Stimulated activated CD8-positive, alpha-beta memory T cell treated with anti-CD3 and anti-CD28 coated beads, Interleukin-7, amount 100 ng/mL, for 4 hours (primary cell): ENCODE data around the gene NASP.

ENCODE experiments used
- DNase-seq, 2 donors: peaks; one replicate each; pipeline ENCODE4 v3.0.0-alpha.2; 2020; ENCODE audit warnings: low read depth in 2 of 2

NASP gene

DNA sequence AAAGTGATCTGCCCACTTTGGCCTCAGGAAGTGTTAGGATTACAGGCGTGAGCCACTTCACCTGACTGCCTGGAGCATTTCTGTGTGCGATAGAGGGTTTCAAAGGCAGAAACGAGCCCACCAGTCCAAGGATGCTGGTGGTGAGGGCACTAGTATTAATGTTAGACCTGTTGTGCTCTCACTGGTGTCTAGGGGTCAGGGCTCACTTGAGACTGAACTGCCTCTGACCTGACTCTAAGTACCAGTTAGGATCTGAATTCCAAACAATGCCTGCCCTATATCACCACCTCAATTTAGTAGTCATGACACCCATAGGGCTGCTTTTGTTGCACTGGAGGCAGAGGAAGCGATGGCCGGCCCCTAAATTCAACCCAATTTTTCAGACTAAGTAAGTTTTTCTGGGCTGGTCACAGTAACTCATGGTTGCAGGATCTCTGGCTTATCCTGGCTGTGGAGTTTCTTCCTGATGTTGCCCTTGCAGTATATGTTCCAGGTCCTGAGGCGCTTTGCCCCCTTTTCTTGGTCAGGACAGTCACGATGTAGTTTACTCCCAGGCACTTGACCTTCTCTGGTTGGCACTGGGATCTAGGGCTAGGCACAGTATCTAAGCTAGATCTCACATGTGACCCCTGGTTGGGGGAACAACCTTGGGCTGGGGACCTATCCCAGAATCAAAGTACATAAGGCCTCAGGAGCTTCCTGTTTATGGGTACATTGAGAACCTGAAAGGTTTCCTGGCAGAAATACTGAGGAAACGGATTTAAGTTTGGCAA is 35.5 kb downstream of the NASP start:
- no peak for DNase-seq

DNA sequence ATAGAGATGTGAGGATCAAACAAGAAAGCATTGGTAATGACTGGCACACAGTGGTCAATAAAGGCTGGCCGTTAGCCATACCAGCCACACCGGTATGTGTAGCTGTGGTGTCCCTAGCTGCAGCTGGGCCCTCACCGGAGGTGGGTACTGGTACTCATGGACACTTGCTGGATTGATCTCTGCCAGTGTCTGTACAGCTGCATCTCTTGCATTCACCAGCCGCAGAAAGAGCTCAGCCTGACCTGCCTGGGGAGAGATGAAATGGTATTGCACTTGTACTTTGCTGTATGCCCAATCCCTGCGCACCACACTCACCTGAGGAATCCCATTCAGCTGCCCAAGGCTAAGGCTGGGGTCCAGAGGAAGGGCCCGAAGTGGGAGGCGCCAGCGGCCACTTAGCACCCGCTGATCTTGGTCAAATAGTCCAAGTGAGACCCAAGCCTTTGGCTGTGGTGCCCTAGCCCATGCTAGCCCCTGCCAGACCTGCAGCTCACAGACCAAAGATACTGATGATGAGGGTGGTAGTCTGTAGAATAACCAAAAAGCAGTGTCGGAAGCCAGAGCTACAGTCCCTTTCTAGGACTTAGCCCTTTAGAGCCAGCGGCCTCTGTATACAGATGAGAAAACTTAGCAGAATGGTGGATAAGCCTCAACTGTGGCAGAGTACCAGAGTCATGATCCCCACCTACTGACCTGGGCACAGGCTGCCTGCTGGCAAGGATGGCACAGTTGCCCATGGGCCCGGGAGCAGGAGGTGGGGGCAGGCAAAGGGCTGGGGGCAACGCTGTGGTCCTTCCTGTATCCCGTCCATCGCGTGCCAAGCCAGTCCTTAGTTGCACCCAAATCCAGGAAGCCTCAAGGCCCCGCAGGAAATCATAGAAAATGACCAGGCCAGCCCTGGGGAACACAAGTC is 37.0 kb downstream of the NASP start:
- no peak for DNase-seq

DNA sequence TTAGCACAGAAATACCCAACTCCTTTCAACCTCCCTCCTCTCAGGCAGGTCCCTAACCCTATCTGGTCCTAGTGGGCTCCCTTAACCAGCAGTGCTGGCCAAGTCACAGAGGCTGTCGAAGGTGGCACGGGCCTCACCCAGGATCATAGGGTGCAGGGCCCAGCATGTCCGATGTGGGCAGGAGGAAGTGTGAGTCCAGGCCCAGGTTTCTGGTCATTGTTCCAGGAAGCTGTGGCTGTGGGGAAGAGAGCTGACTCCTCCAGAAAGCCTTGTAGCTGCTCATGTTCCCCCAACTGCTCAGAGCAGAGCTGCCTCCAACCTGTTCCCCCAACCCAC is 37.6 kb downstream of the NASP start:
- DNase-seq, result no peak

- DNase-seq, result no peak
Observed at GRCh38 chr1:45621895-45622523, 38.2 kb downstream of the NASP start.

DNA sequence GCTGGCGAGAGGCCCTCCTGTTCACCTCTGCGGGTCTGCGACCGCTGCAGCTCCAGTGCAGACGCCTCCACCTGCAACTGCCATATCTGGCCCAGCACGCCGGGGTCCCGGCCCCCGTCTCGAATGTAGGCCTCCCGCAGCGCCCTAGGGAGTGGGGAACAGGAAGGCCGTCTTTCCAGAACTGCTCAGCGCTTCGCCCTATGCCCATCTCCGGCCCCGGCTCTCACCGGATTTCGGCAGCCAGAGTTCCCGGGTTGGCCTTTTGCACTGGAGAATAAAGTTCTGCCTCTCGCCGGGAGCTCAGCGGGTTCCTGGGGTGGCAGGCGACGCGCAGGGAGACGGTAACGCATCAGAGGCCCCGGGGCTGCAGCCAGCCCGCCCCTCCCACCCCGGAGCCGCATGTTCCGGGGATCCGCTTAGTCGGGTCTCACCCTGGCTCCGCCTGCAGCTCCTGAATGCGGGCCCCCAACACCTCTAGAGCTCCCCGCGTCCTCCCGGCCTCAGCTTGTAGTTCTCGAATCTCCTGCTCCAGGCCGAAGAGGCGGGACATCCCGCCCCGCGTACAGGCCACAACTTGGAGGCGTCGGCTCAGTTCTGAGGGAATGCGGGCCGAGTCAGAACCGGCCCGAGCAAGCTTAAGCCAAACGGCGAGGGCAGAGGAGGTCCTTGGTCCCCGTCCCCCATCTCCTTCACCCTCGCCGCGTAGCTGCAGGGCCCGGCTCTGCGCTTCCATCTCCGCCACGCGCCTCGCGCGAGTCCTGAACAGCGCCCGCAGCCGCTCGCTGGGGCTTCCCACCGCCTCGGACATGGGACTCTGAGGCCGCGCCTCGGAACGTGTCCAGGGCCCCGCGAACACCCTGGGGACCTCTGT is 38.9 kb downstream of the NASP start:
- no peak for DNase-seq

DNA sequence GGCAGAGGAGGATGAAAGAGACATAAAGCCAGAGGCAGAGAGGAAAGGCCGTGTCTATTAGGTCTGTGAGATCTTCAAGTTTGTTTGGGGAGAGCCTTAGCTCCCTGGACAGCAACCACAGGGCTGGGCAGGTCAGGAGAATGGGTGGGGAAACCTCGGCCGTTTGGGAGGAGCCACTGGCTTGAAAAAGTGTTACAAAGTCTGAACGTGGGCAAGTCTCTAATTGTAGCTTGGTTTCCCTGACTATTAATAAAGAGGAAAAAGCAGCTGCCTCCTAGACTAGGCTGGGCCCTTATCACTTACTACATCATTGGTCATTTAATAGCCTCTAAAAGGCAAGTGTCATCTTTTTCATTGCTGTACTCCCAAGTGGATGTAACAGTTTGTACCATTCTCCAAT is 40.1 kb downstream of the NASP start, which contains the start of gene CCDC17:
Gene CCDC17, minus strand, starts transcription at position 83 of the 400 bp plus-strand sequence. CDS start 145 bp downstream, outside the sequence.
- DNase-seq, result no peak

DNA sequence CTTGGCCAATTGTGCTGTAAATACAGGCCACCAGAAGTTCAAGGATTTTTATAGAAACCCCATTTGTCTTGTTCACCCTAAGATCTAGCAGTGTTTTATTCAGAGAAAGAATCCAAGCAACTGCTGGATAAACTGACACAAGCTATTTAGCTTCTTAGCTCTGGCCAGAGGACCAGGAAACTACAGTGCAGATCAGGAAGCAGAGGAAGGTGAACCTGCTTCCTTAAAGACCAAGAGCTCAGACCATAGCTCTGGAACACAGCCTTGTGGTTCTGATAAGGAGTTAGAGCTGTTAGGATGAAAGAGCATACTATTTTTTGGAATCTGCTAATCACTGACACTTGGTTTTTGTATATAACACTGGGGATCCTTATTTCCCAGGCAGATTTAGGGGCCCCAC is 45.2 kb downstream of the NASP start:
- DNase-seq, result no peak

DNA sequence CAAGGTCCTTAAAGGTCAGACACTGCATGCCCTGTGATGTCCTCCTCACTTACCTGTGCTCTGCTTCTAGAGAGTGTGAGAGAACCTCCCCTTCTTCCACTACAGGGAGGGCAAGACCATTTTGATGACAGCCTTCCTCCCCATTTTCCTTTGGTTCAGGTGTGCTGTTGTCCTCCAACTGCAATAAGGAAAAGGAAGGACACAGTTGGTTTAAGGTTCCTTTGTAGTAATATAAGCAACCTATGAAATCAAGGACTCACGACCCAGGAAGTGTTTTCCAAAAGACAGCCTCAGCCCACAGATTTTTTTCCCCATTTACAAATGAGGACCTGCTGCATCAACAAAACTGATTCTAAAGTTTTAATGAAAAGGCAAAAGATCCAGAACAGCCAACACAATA is 46.6 kb downstream of the NASP start:
- DNase-seq, result no peak

- no peak for DNase-seq
Observed at GRCh38 chr1:45635211-45635610, 51.4 kb downstream of the NASP start.

GRCh38 chr1:45640293-45640692 is 56.5 kb downstream of the NASP start:
- DNase-seq, result no peak

DNA sequence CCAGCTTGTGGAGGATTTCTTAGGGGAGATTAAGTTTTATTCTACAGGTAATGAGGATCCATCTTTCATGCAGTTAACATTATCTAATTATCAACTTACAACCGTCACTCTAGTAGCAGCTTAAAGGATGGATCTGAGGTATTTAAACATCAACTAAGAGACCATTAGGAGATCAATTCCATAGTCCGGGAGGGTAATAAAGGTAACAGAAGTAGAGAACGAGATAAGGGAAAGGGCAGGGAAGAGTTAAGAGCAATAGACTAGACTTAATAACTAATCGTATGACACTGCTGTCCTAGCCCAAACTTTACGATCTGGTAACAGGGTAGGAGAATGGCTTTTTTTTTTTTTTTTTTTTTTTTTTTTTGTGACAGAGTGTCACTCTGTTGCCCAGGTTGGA is 59.5 kb downstream of the NASP start:
- DNase-seq, result no peak

DNA sequence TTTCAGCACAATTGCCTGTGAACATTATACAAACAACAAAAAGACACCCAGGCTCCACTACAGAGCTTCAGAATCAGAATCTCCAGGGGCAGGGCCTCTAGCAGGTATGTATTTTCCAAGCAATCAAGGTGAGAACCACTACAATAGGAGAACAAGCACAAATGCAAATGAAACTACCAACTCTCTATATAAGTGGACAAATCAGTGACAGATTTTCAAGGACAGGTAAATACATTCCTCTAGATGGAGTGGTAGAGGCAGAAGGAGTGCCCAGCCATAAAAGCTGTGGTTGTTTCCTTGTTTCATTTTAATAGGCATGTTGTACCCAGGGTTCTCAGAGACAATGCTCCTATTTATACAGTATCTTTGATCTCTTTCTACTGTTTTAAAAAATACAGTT is 60.1 kb downstream of the NASP start:
- DNase-seq, result no peak

DNA sequence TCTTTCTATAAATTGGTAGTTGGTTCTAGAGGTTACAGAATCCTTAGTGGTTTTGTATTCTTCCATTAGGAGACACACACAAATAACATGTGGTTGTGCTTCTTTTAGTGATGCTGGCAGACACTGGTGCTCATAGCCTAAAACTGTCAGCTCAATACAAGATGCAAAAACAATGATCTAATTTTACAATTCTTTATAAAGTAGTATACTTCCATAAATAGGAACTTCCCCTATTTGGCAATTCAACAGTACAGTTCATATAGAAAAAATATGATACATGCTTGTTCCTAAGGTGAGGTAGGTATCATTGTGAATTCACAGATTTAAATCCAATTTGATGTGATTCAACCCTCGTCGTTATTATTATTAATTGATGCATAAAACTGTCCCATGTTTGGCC is 60.8 kb downstream of the NASP start:
- DNase-seq, result no peak

GRCh38 chr1:45647248-45648021 is 63.6 kb downstream of the NASP start:
- DNase-seq, result no peak

- DNase-seq, result no peak
Observed at GRCh38 chr1:45654540-45655280, 70.9 kb downstream of the NASP start.

- DNase-seq, result no peak
Observed at GRCh38 chr1:45656573-45657226, 72.9 kb downstream of the NASP start.

DNA sequence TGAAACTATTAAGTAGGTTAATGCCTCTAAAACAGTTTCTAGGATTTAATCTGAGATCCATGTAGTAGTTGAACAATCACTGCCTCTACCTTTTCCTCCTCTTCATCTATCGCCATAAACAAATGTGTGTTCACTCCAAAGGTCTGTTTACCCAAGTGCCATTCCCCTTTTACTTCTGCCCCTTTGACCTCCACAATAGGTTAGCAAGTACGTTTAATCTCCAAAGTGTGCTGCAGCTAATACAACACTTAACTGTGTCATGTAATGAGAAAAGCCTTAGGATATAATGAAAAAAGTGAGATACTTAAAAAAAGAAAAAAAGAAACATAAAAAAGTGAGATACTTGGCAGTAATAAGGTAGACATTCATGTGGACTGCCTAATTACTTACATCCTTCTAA is 74.3 kb downstream of the NASP start:
- no peak for DNase-seq

DNA sequence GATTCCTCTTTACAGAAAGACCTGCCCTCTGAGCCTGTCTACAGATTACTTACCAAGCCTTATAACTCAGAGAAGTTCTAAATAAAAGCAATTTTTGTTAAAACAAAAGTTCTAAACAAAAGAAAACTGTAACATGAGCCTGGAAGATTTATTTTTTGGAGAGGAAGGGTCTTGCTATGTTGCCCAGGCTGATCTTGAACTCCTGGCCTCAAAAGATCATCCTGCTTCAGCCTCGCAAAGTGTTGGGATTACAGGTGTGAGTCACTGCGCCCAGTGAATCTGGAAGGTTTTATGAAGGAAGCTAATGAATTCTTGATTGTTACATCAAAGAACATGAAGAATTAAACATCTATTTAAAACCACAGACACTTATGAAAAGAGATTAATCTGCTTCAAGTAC is 75.4 kb downstream of the NASP start:
- no peak for DNase-seq

DNA sequence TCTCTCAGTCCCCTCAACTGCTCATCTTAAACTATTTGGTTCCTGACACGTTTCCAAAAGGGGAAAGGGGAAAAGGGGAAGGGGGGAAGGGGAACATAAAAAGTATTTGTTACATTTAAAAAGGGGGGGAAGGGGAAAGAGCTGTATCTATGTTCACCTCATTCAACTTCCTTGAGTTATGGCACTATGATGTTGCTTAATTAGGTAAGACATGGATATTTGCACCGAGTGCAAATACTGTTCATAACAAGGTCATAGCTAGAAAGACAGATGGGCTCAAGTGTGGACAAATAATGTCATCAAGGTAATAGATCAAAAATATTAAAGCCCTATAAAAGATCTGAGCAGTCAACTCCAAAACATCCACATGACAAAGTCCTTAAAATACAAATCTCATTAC is 76.5 kb downstream of the NASP start:
- no peak for DNase-seq

GRCh38 chr1:45666836-45667235 is 83.0 kb downstream of the NASP start:
- no peak for DNase-seq
